Measurements from ENCODE around the gene LINC01488. TPM values are rescaled to one million over a fixed set of nuclear protein-coding genes. Genes with fewer than 3 reads are reported as not detected.

LINC01488 gene
- total RNA-seq, 6 donors from 2014 or later: not detected

DNA sequence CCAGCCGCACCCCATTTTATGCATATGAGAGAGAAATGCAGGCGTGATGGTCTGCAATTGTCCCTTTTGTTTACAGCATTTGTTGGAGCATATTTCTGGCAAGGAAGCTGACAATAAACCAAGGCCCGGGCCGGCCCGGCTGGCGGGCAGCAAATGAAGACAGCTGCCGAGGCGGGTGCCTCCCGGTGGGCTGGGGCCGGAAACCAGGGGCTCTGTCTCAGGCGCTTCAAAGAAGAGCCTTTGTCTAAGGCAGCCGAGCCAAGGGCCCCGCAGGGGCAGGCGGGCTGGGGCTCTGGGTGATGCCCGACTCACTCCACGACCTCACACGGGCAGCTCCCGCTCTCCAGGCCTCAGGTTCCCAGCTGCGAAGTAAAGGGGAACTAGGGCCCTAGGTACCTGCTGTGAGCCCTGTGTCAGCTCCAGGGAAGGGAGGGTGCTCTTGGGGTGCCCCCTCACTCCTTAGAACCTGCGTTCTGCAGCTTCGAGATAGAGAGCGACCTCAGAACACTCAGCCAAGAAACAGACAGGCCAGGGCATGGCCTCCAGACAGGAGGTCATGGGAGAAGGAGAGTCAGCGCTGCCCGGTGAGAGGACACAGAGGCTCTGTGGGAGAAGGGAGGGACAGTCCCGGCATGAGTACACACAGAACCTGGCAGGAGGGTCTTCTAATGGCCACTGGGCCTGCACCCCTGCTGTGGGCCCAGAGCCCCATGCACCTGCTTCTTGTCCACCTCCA lies 2.4 kb downstream of the LINC01488 start:
- Histone ChIP-seq H3K36me3 (no peaks in the 10 kb centered on the region), H3K4me3 (no peak overlapping the region), H3K9me3 (no peaks in the 10 kb centered on the region), H3K4me1 (peaks cover 8 to 37% (median 25%) of the 10 kb centered on the region in 4 donors), H3K27ac (peak overlapping the region in 2 of 4 donors; percentile 40 to 70), H3K27me3 (no peaks in the 10 kb centered on the region)
- ATAC-seq (ENCODE audit: low FRiP score in 2 of 2): no peak
- 63 to 76% methylated on average over 22 to 25 of the region's 25 CpGs for WGBS, 2 donors
- DNase-seq: peak in 1 of 2 donors; percentile 82
- TF ChIP-seq POLR2AphosphoS5 (IDR thresholded peaks at IDR 0.05): no peak
- TF ChIP-seq, protein P1, sequence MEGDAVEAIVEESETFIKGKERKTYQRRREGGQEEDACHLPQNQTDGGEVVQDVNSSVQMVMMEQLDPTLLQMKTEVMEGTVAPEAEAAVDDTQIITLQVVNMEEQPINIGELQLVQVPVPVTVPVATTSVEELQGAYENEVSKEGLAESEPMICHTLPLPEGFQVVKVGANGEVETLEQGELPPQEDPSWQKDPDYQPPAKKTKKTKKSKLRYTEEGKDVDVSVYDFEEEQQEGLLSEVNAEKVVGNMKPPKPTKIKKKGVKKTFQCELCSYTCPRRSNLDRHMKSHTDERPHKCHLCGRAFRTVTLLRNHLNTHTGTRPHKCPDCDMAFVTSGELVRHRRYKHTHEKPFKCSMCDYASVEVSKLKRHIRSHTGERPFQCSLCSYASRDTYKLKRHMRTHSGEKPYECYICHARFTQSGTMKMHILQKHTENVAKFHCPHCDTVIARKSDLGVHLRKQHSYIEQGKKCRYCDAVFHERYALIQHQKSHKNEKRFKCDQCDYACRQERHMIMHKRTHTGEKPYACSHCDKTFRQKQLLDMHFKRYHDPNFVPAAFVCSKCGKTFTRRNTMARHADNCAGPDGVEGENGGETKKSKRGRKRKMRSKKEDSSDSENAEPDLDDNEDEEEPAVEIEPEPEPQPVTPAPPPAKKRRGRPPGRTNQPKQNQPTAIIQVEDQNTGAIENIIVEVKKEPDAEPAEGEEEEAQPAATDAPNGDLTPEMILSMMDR (IDR thresholded peaks at IDR 0.05): no peak
- TF ChIP-seq POLR2A (IDR thresholded peaks at IDR 0.05): no peak
- no peak for TF ChIP-seq EP300 (IDR thresholded peaks at IDR 0.05)

DNA sequence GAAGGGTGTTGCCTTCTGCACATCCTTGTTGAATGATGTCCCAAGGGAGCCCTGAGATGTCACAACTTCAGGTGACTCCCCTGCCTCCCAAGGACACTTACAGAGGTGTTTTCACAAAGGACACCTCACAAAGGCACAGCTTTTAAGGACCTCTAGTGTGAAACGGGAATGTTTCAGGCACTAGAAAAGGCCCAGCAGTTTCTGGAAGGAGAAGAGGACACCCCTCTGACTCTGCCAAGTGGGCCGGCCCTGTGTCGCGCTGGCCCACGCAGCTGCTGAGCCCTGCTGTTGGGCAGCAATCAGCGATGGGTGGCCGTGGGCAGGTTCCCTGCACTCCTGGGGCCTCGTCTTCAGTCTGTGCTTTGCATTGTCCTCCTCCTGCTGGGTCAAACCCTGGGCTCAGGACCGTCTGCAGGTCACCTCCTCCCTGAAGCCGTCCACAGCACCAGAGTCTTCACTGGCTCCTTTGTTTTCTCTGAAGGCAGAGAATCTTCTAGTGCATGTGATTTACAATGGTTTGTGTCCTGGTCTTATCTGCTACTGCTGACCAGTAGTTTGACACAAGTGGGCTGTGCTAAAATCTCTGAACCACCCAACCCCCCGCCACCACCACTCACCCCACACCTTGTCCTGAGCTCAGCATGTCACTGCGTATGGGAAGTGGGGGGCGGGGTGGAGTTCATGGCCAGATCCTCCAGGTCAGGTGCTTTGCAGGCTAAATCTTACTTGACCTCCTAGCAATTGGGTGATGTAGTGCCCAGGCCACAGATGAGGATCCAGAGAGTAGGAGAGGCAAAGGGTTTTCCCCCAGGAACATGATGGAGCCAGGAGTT lies 3.2 kb downstream of the LINC01488 start:
- H3K36me3 ChIP-seq: no peaks in the 10 kb centered on the region
- peak overlapping the region in 1 of 4 donors; percentile 40 for H3K27ac ChIP-seq
- H3K27me3 ChIP-seq: no peaks in the 10 kb centered on the region
- no peaks in the 10 kb centered on the region for H3K9me3 ChIP-seq
- no peak overlapping the region for H3K4me3 ChIP-seq
- peak in 1 of 2 donors; percentile 46 for DNase-seq
- TF ChIP-seq POLR2A (IDR thresholded peaks at IDR 0.05): no peak
- no peak for TF ChIP-seq POLR2AphosphoS5 (IDR thresholded peaks at IDR 0.05)
- TF ChIP-seq, protein P1 (IDR thresholded peaks at IDR 0.05): no peak
- TF ChIP-seq EP300 (IDR thresholded peaks at IDR 0.05): no peak
- peaks cover 8 to 37% (median 25%) of the 10 kb centered on the region in 4 donors for H3K4me1 ChIP-seq
- no peak for ATAC-seq (ENCODE audit: low FRiP score in 2 of 2)
- 81 to 82% methylated on average over 6 to 13 of the region's 13 CpGs for whole genome bisulfite sequencing, 2 donors

DNA sequence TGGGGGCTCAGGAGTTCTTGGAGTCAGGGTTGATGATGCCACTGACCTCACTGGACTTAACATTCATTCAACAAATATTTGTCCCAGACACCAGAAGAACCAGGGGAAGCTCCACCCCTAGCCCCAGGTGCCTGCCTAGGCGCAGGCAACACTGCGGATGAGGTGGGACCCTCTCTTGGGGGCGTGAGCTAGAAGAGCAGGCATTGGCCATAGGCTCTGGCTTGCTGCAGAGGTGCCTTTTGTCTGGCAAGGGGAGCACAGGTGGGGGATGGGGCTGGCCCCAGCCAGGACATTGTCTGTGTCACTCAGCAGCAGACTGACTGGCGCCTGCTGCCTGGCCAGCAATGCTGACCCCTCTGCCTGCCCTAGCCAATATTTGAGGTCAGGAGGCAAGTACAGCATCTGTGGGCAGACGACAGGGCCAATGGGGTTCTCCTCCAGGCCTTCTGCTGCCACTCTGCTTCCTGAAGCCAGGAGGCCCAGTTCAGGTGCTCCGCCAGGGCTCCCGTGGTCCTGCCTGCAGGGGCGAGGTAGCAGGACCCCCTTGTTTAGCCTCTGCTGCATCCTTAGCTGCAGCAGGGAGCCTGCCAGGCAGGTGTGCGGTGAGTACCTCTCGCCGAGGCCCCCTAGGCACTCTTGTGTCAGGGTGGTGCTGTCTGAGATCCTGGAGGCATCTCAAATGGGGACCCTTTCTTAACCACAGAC lies 4.0 kb downstream of the LINC01488 start:
- ATAC-seq (ENCODE audit: low FRiP score in 2 of 2) (no peak), DNase-seq (peak in 1 of 2 donors; percentile 49)
- no peaks in the 10 kb centered on the region for H3K9me3 ChIP-seq
- H3K4me3 ChIP-seq: no peak overlapping the region
- no peak overlapping the region for H3K27ac ChIP-seq
- TF ChIP-seq, protein P1 (IDR thresholded peaks at IDR 0.05): no peak
- no peak for TF ChIP-seq POLR2AphosphoS5 (IDR thresholded peaks at IDR 0.05)
- no peaks in the 10 kb centered on the region for H3K27me3 ChIP-seq
- 79 to 100% methylated on average over 1 to 7 of the region's 11 CpGs for WGBS, 2 donors
- no peaks in the 10 kb centered on the region for H3K36me3 ChIP-seq
- peaks cover 8 to 30% (median 18%) of the 10 kb centered on the region in 4 donors for H3K4me1 ChIP-seq

DNA sequence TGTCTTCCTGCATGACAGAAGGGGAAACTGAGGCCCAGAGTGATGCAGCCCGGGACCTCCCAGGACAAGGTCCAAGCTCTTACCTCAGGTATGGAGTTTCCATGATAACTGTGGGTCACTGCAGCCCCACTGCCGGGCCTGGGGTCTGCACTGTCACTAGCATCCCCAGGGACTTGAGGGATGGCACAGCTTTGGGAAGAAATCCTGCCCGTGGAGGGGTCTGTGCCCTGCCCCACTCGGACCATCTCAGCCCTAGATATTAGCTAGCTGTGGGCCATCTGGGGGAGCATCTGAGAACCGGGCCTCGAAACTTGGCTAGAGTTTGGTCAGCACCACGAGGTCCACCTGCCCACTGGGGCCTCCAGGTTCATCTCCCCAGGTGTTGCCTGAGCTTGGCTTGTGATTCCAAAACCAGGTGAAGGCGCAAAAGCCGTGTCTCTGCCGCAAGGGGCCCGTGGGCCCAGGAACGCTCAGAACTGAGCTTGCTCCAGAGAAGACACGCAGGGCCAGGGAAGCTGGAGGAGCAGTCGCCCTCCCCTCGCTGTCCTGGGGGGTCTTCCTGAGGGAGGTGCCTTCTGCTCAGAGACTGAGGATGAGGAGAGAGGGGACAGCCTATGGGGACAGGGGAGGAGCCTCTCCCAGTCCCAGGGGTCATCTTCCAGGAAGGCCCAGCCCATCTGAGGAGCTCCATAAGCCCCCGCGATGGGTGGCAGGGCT lies 4.8 kb downstream of the LINC01488 start:
- Histone ChIP-seq H3K27me3 (no peaks in the 10 kb centered on the region), H3K36me3 (no peaks in the 10 kb centered on the region), H3K4me1 (peaks cover 8 to 28% (median 14%) of the 10 kb centered on the region in 4 donors), H3K27ac (no peak overlapping the region), H3K9me3 (no peaks in the 10 kb centered on the region), H3K4me3 (no peak overlapping the region)
- ATAC-seq (ENCODE audit: low FRiP score in 2 of 2) (no peak), DNase-seq (peak in 1 of 2 donors; percentile 62)
- TF ChIP-seq EP300 (IDR thresholded peaks at IDR 0.05): no peak
- TF ChIP-seq POLR2A (IDR thresholded peaks at IDR 0.05): no peak
- no peak for TF ChIP-seq POLR2AphosphoS5 (IDR thresholded peaks at IDR 0.05)
- TF ChIP-seq, protein P1 (IDR thresholded peaks at IDR 0.05): no peak
- 80 to 85% methylated on average over 2 to 16 of the region's 17 CpGs for WGBS, 2 donors

All from upper lobe of left lung (tissue), 6 donors.